ENCODE results near the gene LPIN3. TPM values are rescaled to one million over a fixed set of nuclear protein-coding genes. Genes with fewer than 3 reads are reported as not detected.
A peak's percentile ranks its signal among the peaks of the same experiment; 100 is the strongest.

LPIN3 gene
- total RNA-seq, 4 donors from 2014 or later: 7.6 to 19.8 (median 10.7) TPM

- peak overlapping the region; percentile 84 to 88 (median 86) for H3K27ac ChIP-seq (replicated peaks in 1 of 4)
- H3K36me3 ChIP-seq: no peaks in the 10 kb centered on the region
- no peak overlapping the region for H3K4me3 ChIP-seq
- intact Hi-C loops (cut with DNase I): loop anchor here (5.0 kb wide), 1 partner anchor 83 kb away; no protein-coding TSS in a partner anchor
- H3K27me3 ChIP-seq: no peaks in the 10 kb centered on the region
- H3K4me1 ChIP-seq: peaks cover 30 to 36% (median 32%) of the 10 kb centered on the region in 4 donors
- WGBS: 89% methylated on average over 5 of the region's 5 CpGs
- no peaks in the 10 kb centered on the region for H3K9me3 ChIP-seq
- DNase-seq (ENCODE audit: extremely low spot score): no peak
- TF ChIP-seq POLR2AphosphoS5 (IDR thresholded peaks at IDR 0.05) (no peak), POLR2A (IDR thresholded peaks at IDR 0.05; ENCODE audit: low read depth) (no peak), EP300 (IDR thresholded peaks at IDR 0.05) (no peak)
- TF ChIP-seq, protein P1, sequence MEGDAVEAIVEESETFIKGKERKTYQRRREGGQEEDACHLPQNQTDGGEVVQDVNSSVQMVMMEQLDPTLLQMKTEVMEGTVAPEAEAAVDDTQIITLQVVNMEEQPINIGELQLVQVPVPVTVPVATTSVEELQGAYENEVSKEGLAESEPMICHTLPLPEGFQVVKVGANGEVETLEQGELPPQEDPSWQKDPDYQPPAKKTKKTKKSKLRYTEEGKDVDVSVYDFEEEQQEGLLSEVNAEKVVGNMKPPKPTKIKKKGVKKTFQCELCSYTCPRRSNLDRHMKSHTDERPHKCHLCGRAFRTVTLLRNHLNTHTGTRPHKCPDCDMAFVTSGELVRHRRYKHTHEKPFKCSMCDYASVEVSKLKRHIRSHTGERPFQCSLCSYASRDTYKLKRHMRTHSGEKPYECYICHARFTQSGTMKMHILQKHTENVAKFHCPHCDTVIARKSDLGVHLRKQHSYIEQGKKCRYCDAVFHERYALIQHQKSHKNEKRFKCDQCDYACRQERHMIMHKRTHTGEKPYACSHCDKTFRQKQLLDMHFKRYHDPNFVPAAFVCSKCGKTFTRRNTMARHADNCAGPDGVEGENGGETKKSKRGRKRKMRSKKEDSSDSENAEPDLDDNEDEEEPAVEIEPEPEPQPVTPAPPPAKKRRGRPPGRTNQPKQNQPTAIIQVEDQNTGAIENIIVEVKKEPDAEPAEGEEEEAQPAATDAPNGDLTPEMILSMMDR (IDR thresholded peaks at IDR 0.05): no peak
These were observed 10.3 kb upstream of the LPIN3 start for GRCh38 chr20:41330343-41330720.

DNA sequence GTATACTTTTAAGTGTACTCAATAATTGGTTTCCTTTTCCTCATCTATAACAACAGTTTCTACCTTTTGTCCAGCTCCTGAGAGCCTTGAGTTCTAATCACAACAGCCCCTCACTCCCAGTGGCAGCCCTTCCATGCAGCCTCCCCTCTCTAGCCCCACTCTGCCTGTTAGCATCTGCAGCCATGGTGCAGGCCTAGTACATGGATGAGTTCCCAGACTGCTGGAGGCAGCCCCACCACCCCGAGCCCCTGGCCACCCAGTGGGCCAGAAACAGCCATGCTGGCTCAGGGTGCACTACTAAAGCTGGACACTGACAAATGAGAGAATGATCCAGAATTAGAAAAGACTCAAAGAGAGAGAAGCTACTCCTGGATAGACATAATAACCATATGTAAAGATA, 9.7 kb upstream of the LPIN3 start:
- H3K4me3 ChIP-seq: no peak overlapping the region
- intact Hi-C loops (cut with DNase I): loop anchor here (5.0 kb wide), 1 partner anchor 84 kb away; no protein-coding TSS in a partner anchor
- no peaks in the 10 kb centered on the region for H3K9me3 ChIP-seq
- no peak overlapping the region for H3K27ac ChIP-seq (replicated peaks in 1 of 4)
- no peaks in the 10 kb centered on the region for H3K27me3 ChIP-seq
- H3K36me3 ChIP-seq: no peaks in the 10 kb centered on the region
- no peak for TF ChIP-seq POLR2A (IDR thresholded peaks at IDR 0.05; ENCODE audit: low read depth)
- no peak for TF ChIP-seq EP300 (IDR thresholded peaks at IDR 0.05)
- TF ChIP-seq POLR2AphosphoS5 (IDR thresholded peaks at IDR 0.05): no peak
- TF ChIP-seq, protein P1 (IDR thresholded peaks at IDR 0.05): no peak
- 70% methylated on average over 1 of the region's 1 CpG for WGBS
- peaks cover 32 to 40% (median 33%) of the 10 kb centered on the region in 4 donors for H3K4me1 ChIP-seq
- no peak for DNase-seq (ENCODE audit: extremely low spot score)

DNA sequence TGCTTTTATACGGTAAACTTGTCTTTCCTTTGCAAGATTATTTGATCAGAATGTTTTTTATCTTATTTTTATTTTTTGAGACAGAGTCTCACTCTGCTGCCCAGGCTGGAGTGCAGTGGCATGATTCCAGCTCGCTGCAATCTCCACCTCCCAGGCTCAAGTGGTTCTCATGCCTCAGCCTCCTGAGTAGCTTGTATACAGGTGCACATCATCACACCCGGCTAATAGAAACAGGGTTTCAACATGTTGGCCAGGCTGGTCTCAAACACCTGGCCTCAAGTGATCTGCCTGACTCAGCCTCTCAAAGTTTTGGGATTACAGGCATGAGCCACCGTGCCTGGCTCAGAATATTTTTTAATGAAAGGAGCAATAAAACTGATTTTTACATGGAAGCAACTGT, 8.9 kb upstream of the LPIN3 start:
- H3K4me3 ChIP-seq: no peak overlapping the region
- H3K27ac ChIP-seq (replicated peaks in 1 of 4): no peak overlapping the region
- 91% methylated on average over 4 of the region's 4 CpGs for WGBS
- intact Hi-C loops (cut with DNase I): loop anchor here (5.0 kb wide), 1 partner anchor 84 kb away; no protein-coding TSS in a partner anchor
- no peaks in the 10 kb centered on the region for H3K36me3 ChIP-seq
- TF ChIP-seq EP300 (IDR thresholded peaks at IDR 0.05): no peak
- no peak for TF ChIP-seq POLR2A (IDR thresholded peaks at IDR 0.05; ENCODE audit: low read depth)
- TF ChIP-seq, protein P1 (IDR thresholded peaks at IDR 0.05): no peak
- TF ChIP-seq POLR2AphosphoS5 (IDR thresholded peaks at IDR 0.05): no peak
- no peaks in the 10 kb centered on the region for H3K9me3 ChIP-seq
- H3K4me1 ChIP-seq: peaks cover 32 to 40% (median 33%) of the 10 kb centered on the region in 4 donors
- H3K27me3 ChIP-seq: no peaks in the 10 kb centered on the region
- DNase-seq (ENCODE audit: extremely low spot score): no peak

DNA sequence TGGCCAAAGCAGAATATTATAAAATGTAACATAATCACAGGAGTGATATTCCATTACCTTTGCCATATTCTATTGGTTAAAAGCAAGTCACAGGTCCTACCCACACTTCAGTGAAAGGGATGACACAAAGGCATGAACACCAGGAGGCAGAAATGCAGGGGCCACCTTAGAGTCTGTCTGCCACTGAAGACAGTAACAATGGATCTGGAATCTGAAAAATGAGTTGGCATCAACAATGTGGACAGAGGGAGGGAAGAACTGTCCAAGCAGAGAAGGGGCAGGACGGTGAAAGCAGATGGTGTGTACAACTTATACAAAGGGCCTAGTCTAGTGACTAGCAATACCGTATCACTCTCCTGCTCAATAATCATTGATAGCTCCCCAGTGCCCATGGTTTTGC, 6.6 kb upstream of the LPIN3 start:
- Histone ChIP-seq H3K27me3 (no peaks in the 10 kb centered on the region), H3K9me3 (no peaks in the 10 kb centered on the region), H3K27ac (replicated peaks in 1 of 4) (peak overlapping the region; percentile 34 to 54 (median 48)), H3K4me3 (no peak overlapping the region), H3K36me3 (no peaks in the 10 kb centered on the region), H3K4me1 (peaks cover 25 to 34% (median 29%) of the 10 kb centered on the region in 4 donors)
- 97% methylated on average over 2 of the region's 2 CpGs for WGBS
- intact Hi-C loops (cut with DNase I): loop anchor here (5.0 kb wide), 1 partner anchor 87 kb away; no protein-coding TSS in a partner anchor
- TF ChIP-seq EP300 (IDR thresholded peaks at IDR 0.05) (no peak), POLR2A (IDR thresholded peaks at IDR 0.05; ENCODE audit: low read depth) (no peak), POLR2AphosphoS5 (IDR thresholded peaks at IDR 0.05) (no peak)
- TF ChIP-seq, protein P1 (IDR thresholded peaks at IDR 0.05): no peak
- DNase-seq (ENCODE audit: extremely low spot score): no peak
